Esophagus squamous epithelium (tissue), 4 donors: ENCODE results near the gene GTF2IRD2.
"Not testable (repeated sequence)": the region's sequence is repeated elsewhere in the genome, so short reads cannot be mapped to it uniquely, and the experiment has no call there.

Experiments
- CTCF ChIP-seq, 6 experiments: fragments of 450-650 bp in 4 of 6; fragments of 200-600 bp in 2 of 6; sonication (generic) in 2 of 6; IDR thresholded peaks; one replicate each; pipeline ENCODE4 v1.5.1; 2016 to 2019; ENCODE audit warnings: antibody characterized with exemption in 6 of 6, mild to moderate bottlenecking in 4 of 6, moderate library complexity in 4 of 6
- POLR2A ChIP-seq, 4 donors: fragments of 450-650 bp; IDR thresholded peaks; one replicate each; pipeline ENCODE4 v1.6.1; 2017; ENCODE audit warnings: antibody characterized with exemption in 4 of 4, mild to moderate bottlenecking in 4 of 4, moderate library complexity in 3 of 4

GRCh38 chr7:74773760-74774750 is 77.3 kb downstream of the GTF2IRD2 start, which contains the start of gene NCF1:
- not testable (repeated sequence) for TF ChIP-seq CTCF, POLR2A (IDR thresholded peaks at IDR 0.05)
